Measurements from ENCODE around the gene S100A6. TPM values are rescaled to one million over a fixed set of nuclear protein-coding genes. Genes with fewer than 3 reads are reported as not detected.
"Not testable (repeated sequence)": the region's sequence is repeated elsewhere in the genome, so short reads cannot be mapped to it uniquely, and the experiment has no call there.

Gene S100A6
- 474 and 904 TPM in 2 replicates for total RNA-seq (2014; rRNA removed; shearing (Covaris generic); ENCODE audit: low replicate concordance)

DNA sequence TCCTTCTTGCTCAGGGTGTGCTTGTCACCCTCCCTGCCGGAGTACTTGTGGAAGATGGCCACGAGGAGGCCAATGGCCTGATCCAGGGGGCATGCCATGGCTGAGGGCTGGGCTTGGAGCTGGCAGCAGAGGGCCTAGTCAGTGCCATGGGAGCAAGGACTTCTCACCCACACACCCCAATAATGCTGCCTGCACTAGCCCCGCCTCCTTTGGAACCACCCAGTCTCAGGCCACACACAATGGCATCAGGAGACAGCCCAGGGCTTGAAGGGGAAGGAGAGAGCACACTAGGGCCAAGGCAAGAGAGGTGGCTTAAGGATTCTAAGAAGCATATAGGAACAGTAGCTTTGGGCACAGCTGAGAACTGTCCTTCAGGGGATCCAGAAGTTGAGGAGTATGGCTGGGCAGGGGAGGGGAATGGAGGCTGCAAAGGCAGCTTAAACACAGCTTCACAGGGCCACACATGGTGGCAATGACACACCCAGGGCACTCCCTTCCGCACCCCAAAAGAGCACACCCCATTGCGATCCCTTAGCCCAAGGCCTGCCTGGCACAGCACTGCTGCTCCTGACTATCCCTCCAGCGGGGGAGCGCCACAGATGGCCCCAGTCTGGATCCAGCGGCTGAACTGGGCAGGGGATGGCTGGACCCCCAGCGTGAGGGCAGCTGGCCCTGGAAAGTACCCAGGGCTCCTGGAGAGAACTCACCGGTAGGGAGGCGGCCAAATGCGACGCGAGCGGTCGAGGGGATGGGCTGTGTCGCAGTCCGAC, at the start of gene S100A6:
S100A6 (minus strand) TSS at position 750 of the 770 bp plus-strand sequence; CDS start at position 98, 652 bp downstream.
- Histone ChIP-seq H3K9me3 (no peaks in the 10 kb centered on the region), H3K27me3 (no peaks in the 10 kb centered on the region), H3K36me3 (peaks cover 28% of the 10 kb centered on the region), H3K4me3 (peak within 1 kb of the TSS; percentile 95)
- DNase-seq = peak; percentile 90

DNA sequence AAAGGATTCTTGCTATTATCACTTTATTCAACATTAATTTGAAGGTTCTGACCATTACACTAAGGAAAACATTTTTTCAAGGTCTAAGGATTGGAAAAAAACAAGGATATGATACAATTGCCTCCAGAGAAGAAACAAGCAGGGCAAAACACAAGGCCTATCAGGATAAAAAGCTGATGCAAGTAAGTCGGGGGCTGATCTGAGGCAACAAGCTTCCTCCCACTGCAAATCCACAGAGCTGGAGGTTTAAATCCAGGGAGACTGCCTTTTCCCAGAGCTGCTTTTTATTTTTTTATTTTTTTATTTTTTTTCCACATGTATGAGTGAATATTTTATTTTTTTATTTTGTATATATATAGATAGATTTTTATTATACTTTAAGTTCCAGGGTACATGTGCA, 49.2 kb upstream of the S100A6 start:
- Histone ChIP-seq H3K9me3 (no peaks in the 10 kb centered on the region), H3K4me3 (no peak overlapping the region), H3K27me3 (no peaks in the 10 kb centered on the region), H3K36me3 (no peaks in the 10 kb centered on the region)
- DNase-seq = no peak

DNA sequence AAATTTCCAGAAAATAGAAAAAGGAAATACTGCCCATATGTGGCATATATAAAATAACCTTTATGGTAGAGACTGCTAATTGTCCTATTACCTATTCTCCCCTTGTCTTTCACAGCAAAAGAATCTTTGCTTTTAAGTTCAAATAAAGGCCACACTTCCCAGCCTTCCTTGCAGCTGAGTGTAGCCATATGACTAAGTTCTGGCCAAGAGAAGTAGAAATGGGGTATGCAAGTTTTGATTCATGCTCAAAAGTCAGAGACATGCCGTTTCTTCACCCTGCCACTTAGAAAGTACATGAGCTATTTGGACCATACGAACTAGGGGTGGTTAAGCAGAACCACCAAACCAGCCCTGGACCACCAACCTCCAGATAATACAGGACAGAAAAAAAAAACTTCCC, 48.2 kb upstream of the S100A6 start:
- Histone ChIP-seq H3K36me3 (no peaks in the 10 kb centered on the region), H3K27me3 (no peaks in the 10 kb centered on the region), H3K9me3 (no peaks in the 10 kb centered on the region), H3K4me3 (peak overlapping the region; percentile 54; the same call in 1 of the 2 replicates)
- DNase-seq = no peak

DNA sequence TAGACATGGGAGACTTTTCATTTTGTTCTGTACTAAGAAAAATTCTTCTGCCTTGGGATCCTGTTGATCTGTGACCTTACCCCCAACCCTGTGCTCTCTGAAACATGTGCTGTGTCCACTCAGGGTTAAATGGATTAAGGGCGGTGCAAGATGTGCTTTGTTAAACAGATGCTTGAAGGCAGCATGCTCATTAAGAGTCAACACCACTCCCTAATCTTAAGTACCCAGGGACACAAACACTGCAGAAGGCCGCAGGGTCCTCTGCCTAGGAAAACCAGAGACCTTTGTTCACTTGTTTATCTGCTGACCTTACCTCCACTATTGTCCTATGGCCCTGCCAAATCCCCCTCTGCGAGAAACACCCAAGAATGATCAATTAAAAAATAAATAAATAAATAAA, 47.7 kb upstream of the S100A6 start:
- H3K36me3 ChIP-seq, H3K9me3 ChIP-seq, H3K27me3 ChIP-seq, DNase-seq: not testable (repeated sequence)
- peak overlapping the region; percentile 54 for H3K4me3 ChIP-seq

DNA sequence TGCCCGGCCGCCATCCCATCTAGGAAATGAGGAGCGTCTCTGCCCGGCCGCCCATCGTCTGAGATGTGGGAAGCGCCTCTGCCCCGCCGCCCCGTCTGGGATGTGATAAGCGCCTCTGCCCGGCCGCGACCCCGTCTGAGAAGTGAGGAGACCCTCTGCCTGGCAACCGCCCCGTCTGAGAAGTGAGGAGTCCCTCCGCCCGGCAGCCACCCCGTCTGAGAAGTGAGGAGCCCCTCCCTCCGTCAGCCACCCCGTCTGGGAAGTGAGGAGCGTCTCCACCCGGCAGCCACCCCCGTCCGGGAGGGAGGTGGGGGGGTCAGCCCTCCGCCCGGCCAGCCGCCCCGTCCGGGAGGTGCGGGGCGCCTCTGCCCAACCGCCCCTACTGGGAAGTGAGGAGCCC, 47.0 kb upstream of the S100A6 start:
- H3K27me3 ChIP-seq, H3K36me3 ChIP-seq, H3K9me3 ChIP-seq: not testable (repeated sequence)
- peak; percentile 80 for DNase-seq
- peak overlapping the region; percentile 54 for H3K4me3 ChIP-seq

DNA sequence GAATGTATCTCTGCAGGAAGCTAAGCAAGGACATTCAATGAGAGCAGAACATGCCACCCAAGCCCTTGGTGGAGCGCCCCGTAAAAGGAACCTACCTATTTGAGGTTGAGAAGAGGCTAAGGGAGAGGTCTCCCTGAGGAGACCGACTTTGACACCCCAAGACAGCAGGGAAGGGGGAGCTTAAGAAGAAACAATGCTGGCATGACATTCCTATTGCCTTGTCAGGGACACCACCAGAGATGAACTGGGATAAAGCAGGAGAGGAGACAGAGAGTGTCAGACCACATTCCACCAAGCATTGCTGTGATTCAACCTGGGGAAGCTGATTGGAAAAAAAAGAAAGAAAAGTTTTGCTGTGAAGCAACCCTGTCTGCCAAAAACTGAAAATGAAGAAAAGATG, 43.1 kb upstream of the S100A6 start:
- Histone ChIP-seq H3K36me3 (no peaks in the 10 kb centered on the region), H3K4me3 (no peak overlapping the region), H3K27me3 (no peaks in the 10 kb centered on the region), H3K9me3 (no peaks in the 10 kb centered on the region)
- no peak for DNase-seq

DNA sequence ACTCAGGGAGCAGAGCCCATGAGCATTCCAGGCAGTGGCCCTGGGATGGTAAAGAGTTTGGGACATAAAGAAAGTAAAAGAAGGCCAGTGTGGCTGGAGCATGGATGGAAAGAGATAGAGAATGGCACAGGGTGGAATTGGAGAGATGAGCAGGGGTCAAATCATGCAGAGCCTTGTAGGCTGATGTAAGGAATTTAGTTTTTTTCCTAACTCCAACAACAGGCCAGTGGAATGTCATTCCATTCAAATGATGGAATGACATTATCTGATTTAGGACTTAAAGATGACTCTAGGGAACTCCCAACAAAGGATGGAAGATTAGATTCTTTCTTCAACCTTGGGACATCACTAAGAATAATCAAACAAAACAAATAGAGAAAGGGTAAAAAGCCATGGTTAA, 42.7 kb upstream of the S100A6 start:
- no peaks in the 10 kb centered on the region for H3K27me3 ChIP-seq
- H3K9me3 ChIP-seq = no peaks in the 10 kb centered on the region
- H3K4me3 ChIP-seq = no peak overlapping the region
- H3K36me3 ChIP-seq = no peaks in the 10 kb centered on the region
- DNase-seq = no peak

DNA sequence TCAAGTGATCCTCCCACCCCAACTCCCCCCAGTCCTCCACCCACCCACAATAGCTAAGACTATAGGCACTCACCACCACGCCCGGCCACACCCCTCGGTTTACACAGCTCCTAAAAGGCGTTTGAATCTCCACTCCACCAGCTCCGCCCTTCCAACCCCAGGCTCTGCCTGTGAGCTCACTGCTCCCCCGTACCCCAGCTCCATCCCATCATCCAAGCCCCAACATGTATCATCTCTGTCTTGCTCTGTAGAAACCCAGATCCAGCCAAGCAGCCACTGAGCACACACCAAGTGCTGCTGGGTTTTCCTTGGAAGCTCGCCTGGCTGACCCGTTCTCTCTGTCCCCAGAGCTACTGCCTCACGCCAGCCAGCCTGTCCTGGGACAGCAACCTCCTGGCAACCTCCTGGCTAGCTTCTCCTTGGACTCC, 41.8 kb upstream of the S100A6 start:
- Histone ChIP-seq H3K4me3 (no peak overlapping the region), H3K27me3 (no peaks in the 10 kb centered on the region), H3K36me3 (no peaks in the 10 kb centered on the region), H3K9me3 (no peaks in the 10 kb centered on the region)
- DNase-seq = peak; percentile 82

DNA sequence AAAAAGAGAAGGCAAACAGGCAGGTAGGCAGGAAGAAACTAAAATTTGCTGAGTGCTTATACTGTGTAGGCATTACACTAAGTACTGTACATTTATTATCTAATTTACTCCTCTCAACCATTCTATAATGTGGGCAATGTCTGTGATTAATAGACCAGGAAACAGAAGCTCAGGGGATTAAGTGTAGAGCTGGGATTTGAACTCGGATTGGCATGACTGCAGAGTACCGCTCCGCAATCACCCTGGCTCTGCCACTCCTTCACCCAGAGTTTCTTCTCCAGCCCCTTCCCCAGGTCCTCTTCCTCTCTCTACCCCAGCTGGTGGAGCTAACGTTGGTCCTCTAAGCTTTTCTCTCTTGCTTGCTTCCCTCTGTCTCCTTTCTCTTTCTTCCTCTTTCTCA, 41.3 kb upstream of the S100A6 start:
- H3K4me3 ChIP-seq = no peak overlapping the region
- no peak for DNase-seq
- no peaks in the 10 kb centered on the region for H3K27me3 ChIP-seq
- H3K9me3 ChIP-seq = no peaks in the 10 kb centered on the region
- no peaks in the 10 kb centered on the region for H3K36me3 ChIP-seq

DNA sequence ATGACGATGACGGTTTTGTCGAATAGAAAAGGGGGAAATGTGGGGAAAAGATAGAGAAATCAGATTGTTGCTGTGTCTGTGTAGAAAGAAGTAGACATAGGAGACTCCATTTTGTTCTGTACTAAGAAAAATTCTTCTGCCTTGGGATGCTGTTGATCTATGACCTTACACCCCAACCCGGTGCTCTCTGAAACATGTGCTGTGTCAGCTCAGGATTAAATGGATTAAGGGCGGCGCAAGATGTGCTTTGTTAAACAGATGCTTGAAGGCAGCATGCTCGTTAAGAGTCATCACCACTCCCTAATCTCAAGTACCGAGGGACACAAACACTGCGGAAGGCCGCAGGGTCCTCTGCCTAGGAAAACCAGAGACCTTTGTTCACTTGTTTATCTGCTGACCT, 39.7 kb upstream of the S100A6 start:
- H3K4me3 ChIP-seq, H3K27me3 ChIP-seq, H3K9me3 ChIP-seq, H3K36me3 ChIP-seq, DNase-seq: not testable (repeated sequence)

DNA sequence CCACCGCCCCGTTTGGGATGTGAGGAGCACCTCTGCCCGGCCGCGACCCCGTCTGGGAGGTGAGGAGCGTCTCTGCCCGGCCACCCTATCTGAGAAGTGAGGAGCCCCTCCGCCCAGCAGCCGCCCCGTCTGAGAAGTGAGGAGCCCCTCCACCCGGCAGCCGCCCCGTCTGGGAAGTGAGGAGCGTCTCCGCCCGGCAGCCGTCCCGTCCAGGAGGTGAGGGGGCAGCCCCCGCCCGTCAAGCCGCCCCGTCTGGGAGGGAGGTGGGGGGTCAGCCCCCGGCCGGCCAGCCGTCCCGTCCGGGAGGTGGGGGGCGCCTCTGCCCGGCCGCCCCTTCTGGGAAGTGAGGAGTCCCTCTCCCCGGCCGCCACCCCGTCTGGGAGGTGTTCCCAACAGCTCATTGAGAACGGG, 39.3 kb upstream of the S100A6 start:
- H3K4me3 ChIP-seq, H3K27me3 ChIP-seq, H3K36me3 ChIP-seq, DNase-seq, H3K9me3 ChIP-seq: not testable (repeated sequence)

DNA sequence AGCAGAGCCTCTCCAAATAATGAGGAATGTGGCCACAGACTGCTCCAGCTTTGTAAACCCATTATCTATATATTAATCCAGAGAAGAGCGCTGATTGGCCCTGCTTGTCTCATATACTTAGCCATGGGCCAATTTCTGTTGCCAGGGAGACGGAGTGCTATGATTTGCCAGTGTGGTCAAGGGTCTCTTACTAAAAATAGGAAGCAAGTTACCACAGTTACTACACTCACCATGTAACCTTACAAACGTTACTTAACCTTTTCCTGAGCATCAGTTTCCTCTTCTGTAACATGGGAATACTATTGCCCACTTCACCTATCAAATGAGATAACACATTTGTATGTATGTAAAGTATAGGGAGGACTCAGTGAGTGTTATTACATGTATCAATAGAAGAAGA, 37.6 kb upstream of the S100A6 start:
- H3K36me3 ChIP-seq = no peaks in the 10 kb centered on the region
- no peak overlapping the region for H3K4me3 ChIP-seq
- no peaks in the 10 kb centered on the region for H3K9me3 ChIP-seq
- DNase-seq = no peak
- no peaks in the 10 kb centered on the region for H3K27me3 ChIP-seq

DNA sequence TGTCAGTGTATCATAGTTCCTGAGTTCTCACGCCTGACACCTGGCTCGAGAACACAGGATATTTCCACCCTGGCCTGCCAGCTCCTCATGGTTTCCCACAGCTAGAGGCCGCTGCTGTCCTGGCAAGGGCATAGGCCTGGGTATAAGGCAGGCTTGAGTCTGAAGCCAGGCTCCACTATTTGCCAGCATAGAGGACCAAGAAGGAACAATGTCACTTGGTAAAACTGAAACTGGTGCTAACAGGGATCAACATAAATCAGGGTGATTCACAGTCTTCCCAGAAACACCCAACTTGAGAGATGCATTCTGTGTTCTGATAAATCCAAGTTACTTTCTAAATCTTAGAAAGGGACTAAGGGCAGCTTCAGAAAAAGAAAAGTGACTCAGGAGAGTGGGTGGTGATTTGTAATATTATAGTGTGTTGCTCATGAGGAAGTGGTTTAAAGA, 36.8 kb upstream of the S100A6 start:
- Histone ChIP-seq H3K9me3 (no peaks in the 10 kb centered on the region), H3K27me3 (no peaks in the 10 kb centered on the region), H3K36me3 (no peaks in the 10 kb centered on the region), H3K4me3 (no peak overlapping the region)
- peak; percentile 94 for DNase-seq

DNA sequence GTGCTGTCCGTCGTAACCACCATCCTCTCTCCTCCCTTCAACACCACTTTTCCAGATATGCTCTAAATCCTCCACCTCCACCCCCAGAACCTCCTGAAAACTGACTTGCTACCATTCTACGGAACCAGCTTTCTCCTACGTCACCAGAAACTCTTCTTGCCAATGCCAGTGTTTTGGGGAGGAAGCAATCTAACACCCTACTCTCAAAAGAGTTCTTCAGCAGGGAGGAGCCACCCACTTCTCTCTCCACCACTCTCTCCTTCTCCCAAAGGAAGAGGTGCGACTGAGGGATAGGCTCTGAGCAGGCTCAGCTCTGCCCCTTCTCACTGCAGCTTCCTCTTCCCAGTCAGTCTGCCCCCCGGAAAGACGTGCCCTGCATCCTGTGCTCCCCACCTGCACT, 35.9 kb upstream of the S100A6 start:
- no peaks in the 10 kb centered on the region for H3K9me3 ChIP-seq
- no peaks in the 10 kb centered on the region for H3K27me3 ChIP-seq
- DNase-seq = no peak
- 0 out of 2 replicates have a peak, but pooled peaks cover 2% of the 10 kb centered on the region for H3K36me3 ChIP-seq
- H3K4me3 ChIP-seq = no peak overlapping the region

DNA sequence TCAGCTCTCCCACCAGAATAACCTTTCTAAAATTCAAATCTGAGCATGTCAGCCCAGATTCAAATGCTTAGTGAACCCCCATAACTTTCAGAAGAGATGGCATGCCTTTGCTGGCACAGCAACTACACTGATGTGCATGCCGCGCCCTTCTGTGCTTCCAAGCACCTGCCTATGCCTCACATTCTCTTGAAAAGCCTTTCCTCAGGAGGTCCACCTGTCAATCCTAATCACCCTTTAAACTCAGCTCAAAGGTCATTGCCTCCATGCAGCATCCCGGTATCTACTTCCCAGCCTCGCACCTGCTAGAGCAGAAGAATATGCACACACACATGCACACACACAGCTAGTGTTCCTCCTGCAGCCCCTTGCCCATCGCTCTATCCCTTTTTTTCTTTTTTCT, 35.1 kb upstream of the S100A6 start:
- DNase-seq = no peak
- Histone ChIP-seq H3K27me3 (no peaks in the 10 kb centered on the region), H3K4me3 (no peak overlapping the region), H3K9me3 (no peaks in the 10 kb centered on the region), H3K36me3 (0 out of 2 replicates have a peak, but pooled peaks cover 2% of the 10 kb centered on the region)

DNA sequence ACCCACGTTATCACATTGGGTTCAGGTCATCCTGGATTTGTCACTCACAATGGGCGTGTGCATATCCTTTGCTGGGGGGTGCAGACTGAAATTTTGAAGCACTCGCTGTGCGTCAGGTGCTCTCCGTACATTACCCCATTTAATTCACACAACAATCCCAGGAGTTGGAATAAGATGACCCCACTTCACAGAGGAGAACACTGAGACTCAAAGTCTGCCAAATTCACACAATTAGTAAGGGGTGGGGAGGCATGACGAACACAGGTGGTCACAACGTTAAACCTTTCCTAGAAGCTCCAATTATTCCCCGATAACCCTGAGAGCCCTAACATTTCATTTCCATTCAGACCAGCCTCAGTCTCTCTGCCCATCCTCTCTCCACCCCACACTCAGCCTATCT, 33.7 kb upstream of the S100A6 start:
- no peak overlapping the region for H3K4me3 ChIP-seq
- H3K9me3 ChIP-seq = no peaks in the 10 kb centered on the region
- no peak for DNase-seq
- H3K27me3 ChIP-seq = no peaks in the 10 kb centered on the region
- 0 out of 2 replicates have a peak, but pooled peaks cover 2% of the 10 kb centered on the region for H3K36me3 ChIP-seq

DNA sequence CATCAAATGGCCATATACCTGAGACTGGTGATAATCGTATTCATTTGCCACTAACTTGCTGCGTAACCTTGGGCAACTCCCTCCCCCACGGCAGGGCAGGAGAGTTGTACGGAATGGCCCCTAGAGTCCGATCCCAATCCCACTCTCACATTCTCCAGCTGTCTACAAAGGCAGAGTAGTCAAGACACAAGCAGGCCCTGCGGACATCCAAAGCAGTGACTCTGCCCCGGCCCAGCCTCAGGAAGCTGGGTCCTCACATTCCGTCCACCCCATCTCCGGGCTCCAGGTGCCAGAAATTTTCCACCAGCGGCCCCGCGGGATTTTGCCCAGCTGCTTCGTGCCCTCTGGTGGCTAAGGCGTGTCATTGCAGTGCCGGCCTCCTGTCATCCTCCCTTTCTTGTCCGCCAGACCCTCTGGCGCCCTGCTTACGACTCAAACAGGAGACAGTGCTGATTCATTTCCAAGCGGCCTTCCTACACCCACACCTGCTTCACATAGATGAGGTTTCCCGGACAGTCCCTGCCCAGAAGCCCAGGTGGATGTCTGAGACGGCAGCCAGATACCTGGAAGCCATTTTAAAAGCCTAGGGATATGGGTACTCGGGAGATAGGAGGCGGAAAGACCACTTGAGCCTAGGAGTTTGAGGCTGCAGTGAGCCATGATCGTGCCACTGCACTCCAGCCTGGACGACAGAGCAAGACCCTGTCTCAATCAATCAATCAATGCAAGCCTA, 32.7 kb upstream of the S100A6 start:
- peak; percentile 92 for DNase-seq
- H3K36me3 ChIP-seq = 0 out of 2 replicates have a peak, but pooled peaks cover 2% of the 10 kb centered on the region
- no peak overlapping the region for H3K4me3 ChIP-seq

More for the DNA sequence above, 32.7 kb upstream of the S100A6 start:
- H3K9me3 ChIP-seq = no peaks in the 10 kb centered on the region
- H3K27me3 ChIP-seq = no peaks in the 10 kb centered on the region

Data from MG63 (cell line).